ENCODE measurements around the gene SLC25A47. TPM values are rescaled to one million over a fixed set of nuclear protein-coding genes. Genes with fewer than 3 reads are reported as not detected.
A peak's percentile ranks its signal among the peaks of the same experiment; 100 is the strongest.
"Not testable (repeated sequence)": the region's sequence is repeated elsewhere in the genome, so short reads cannot be mapped to it uniquely, and the experiment has no call there.

The SLC25A47 gene
- total and polyA plus RNA-seq, 2 donors (not counting 3 experiments of a cell fraction or from before 2014, with no cell fraction given), result not detected

GRCh38 chr14:100308427-100308792 lies 14.7 kb upstream of the SLC25A47 start:
- H3K4me3 ChIP-seq (replicated peaks in 1 of 3; ENCODE audit: insufficient read depth in 1 of 3, low read depth in 1 of 3, low read length in 3 of 3); FAIRE-seq; BruUV-seq (replicated peaks); H3K79me2 ChIP-seq (ENCODE audit: control insufficient read depth, insufficient read depth, low read length); H3K36me3 ChIP-seq (ENCODE audit: control insufficient read depth in 2 of 2, extremely low read depth in 1 of 2, insufficient read depth in 2 of 2, low read length in 2 of 2); dilution Hi-C loops (cut with MboI; ENCODE audit: extremely low pct_ligation_motif_present, low sequenced_read_pairs); H3K9me1 ChIP-seq (replicated peaks; ENCODE audit: control insufficient read depth, extremely low read depth, insufficient read depth, low read length); H3K4me2 ChIP-seq (ENCODE audit: insufficient read depth, low read length); DNase-seq (ENCODE audit: low read depth, low spot score); H2AFZ ChIP-seq (ENCODE audit: low read depth, low read length); H4K20me1 ChIP-seq (replicated peaks; ENCODE audit: control insufficient read depth, extremely low read depth, insufficient read depth, low read length); H3K9me3 ChIP-seq (replicated peaks; ENCODE audit: control insufficient read depth, insufficient read depth, low read length); H3K27me3 ChIP-seq (ENCODE audit: control insufficient read depth in 2 of 2, insufficient read depth in 2 of 2, low read length in 2 of 2); H3K27ac ChIP-seq (ENCODE audit: insufficient read depth, low read depth, low read length); H3K9ac ChIP-seq (replicated peaks; ENCODE audit: extremely low read depth, insufficient read depth, low read length): not testable (repeated sequence)
- intact Hi-C loops (cut with micrococcal nuclease), result loop anchor here (10.0 kb wide), 1 partner anchor 346 kb away; no protein-coding TSS in a partner anchor
- POLR2A ChIA-PET, result interaction anchor here (0.7 kb wide), 1 partner anchor 67 kb away, joined by 3 read pairs; a partner anchor contains a TSS
- CTCF ChIA-PET, result interaction anchor here (1.1 to 2.6 kb wide), 3 partner anchors 10 to 337 kb away, joined by 3 to 17 read pairs (median 12); no protein-coding TSS in a partner anchor
- peaks cover 21% of the 10 kb centered on the region for H3K4me1 ChIP-seq (ENCODE audit: control insufficient read depth, extremely low read depth, insufficient read depth, low read length)

GRCh38 chr14:100309028-100309737 lies 14.0 kb upstream of the SLC25A47 start:
- H3K4me2 ChIP-seq (ENCODE audit: insufficient read depth, low read length), result no peak overlapping the region
- dilution Hi-C loops (cut with MboI; ENCODE audit: extremely low pct_ligation_motif_present, low sequenced_read_pairs), result no loop called here
- CTCF ChIA-PET, result interaction anchor here (1.0 to 2.6 kb wide), 6 partner anchors 9 to 337 kb away, joined by 3 to 17 read pairs (median 4); no protein-coding TSS in a partner anchor
- H3K27ac ChIP-seq (ENCODE audit: insufficient read depth, low read depth, low read length), result no peak overlapping the region
- TF ChIP-seq MYC (IDR thresholded peaks at IDR 0.05; ENCODE audit: low read depth, low read length) (no peak), CTCF (IDR thresholded peaks at IDR 0.05; ENCODE audit: extremely low read depth in 1 of 2, insufficient read depth in 1 of 2, low read depth in 1 of 2, low read length in 2 of 2) (peak in 1 of 2 donors; percentile 8)
- no peak overlapping the region for H3K9ac ChIP-seq (replicated peaks; ENCODE audit: extremely low read depth, insufficient read depth, low read length)
- intact Hi-C loops (cut with micrococcal nuclease), result loop anchor here (1.0 to 10.0 kb wide), 2 partner anchors 9 to 346 kb away; no protein-coding TSS in a partner anchor
- no peaks in the 10 kb centered on the region for H3K36me3 ChIP-seq (ENCODE audit: control insufficient read depth in 2 of 2, extremely low read depth in 1 of 2, insufficient read depth in 2 of 2, low read length in 2 of 2)
- peak; percentile 90 for FAIRE-seq
- POLR2A ChIA-PET, result no interaction called here
- H3K27me3 ChIP-seq (ENCODE audit: control insufficient read depth in 2 of 2, insufficient read depth in 2 of 2, low read length in 2 of 2), result no peaks in the 10 kb centered on the region
- peaks cover 7% of the 10 kb centered on the region for H3K79me2 ChIP-seq (ENCODE audit: control insufficient read depth, insufficient read depth, low read length)
- peak overlapping the region; percentile 4 for H2AFZ ChIP-seq (ENCODE audit: low read depth, low read length)
- DNase-seq (ENCODE audit: low read depth, low spot score), result peak; percentile 54
- peaks cover 21% of the 10 kb centered on the region for H3K4me1 ChIP-seq (ENCODE audit: control insufficient read depth, extremely low read depth, insufficient read depth, low read length)
- BruUV-seq (replicated peaks), result no TSS peak
- no peaks in the 10 kb centered on the region for H3K9me3 ChIP-seq (replicated peaks; ENCODE audit: control insufficient read depth, insufficient read depth, low read length)
- no peaks in the 10 kb centered on the region for H3K9me1 ChIP-seq (replicated peaks; ENCODE audit: control insufficient read depth, extremely low read depth, insufficient read depth, low read length)
- H4K20me1 ChIP-seq (replicated peaks; ENCODE audit: control insufficient read depth, extremely low read depth, insufficient read depth, low read length), result no peaks in the 10 kb centered on the region
- H3K4me3 ChIP-seq (replicated peaks in 1 of 3; ENCODE audit: insufficient read depth in 1 of 3, low read depth in 1 of 3, low read length in 3 of 3), result peak overlapping the region in 1 of 3 experiments; percentile 4

GRCh38 chr14:100312110-100312876 lies 10.8 kb upstream of the SLC25A47 start:
- H3K9ac ChIP-seq (replicated peaks; ENCODE audit: extremely low read depth, insufficient read depth, low read length); CTCF ChIA-PET; H4K20me1 ChIP-seq (replicated peaks; ENCODE audit: control insufficient read depth, extremely low read depth, insufficient read depth, low read length); H3K36me3 ChIP-seq (ENCODE audit: control insufficient read depth in 2 of 2, extremely low read depth in 1 of 2, insufficient read depth in 2 of 2, low read length in 2 of 2); H3K27ac ChIP-seq (ENCODE audit: insufficient read depth, low read depth, low read length); H3K27me3 ChIP-seq (ENCODE audit: control insufficient read depth in 2 of 2, insufficient read depth in 2 of 2, low read length in 2 of 2); dilution Hi-C loops (cut with MboI; ENCODE audit: extremely low pct_ligation_motif_present, low sequenced_read_pairs); FAIRE-seq; H3K4me3 ChIP-seq (replicated peaks in 1 of 3; ENCODE audit: insufficient read depth in 1 of 3, low read depth in 1 of 3, low read length in 3 of 3); H3K9me1 ChIP-seq (replicated peaks; ENCODE audit: control insufficient read depth, extremely low read depth, insufficient read depth, low read length); intact Hi-C loops (cut with micrococcal nuclease); H2AFZ ChIP-seq (ENCODE audit: low read depth, low read length); POLR2A ChIA-PET; BruUV-seq (replicated peaks); DNase-seq (ENCODE audit: low read depth, low spot score); H3K79me2 ChIP-seq (ENCODE audit: control insufficient read depth, insufficient read depth, low read length); H3K9me3 ChIP-seq (replicated peaks; ENCODE audit: control insufficient read depth, insufficient read depth, low read length); H3K4me2 ChIP-seq (ENCODE audit: insufficient read depth, low read length): not testable (repeated sequence)
- peaks cover 18% of the 10 kb centered on the region for H3K4me1 ChIP-seq (ENCODE audit: control insufficient read depth, extremely low read depth, insufficient read depth, low read length)
